ENCODE results near the gene RAD51B. TPM values are rescaled to one million over a fixed set of nuclear protein-coding genes. Genes with fewer than 3 reads are reported as not detected.

RAD51B gene
- total RNA-seq, 1 experiment from 2014 or later, result 14.2 TPM

DNA sequence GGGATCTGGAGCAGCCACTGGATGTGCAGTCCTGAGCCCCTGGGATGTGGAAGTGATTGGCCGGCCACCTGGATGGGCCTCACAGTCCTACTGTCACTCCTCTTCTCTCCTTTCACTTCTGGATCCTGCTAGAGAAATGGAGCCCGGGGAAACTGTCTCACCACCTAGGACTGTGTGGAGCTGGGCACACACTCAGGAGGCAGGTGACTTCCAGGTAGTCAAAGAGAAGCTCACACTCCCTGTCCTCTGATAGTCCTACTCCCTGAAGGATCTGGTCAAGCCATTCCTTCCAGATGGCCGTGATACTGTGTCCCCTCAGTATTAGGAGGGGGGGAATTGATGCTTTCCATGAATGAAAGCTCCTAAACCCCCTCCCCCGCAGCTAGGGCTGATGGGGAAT is 772.2 kb downstream of the RAD51B start:
- no peak for ATAC-seq
- TF ChIP-seq TEAD1 (CRISPR knock-in tag; IDR thresholded peaks at IDR 0.05) (no peak), ZNF396 (CRISPR knock-in tag; IDR thresholded peaks at IDR 0.05; ENCODE audit: borderline replicate concordance) (no peak), TCF7 (CRISPR knock-in tag; IDR thresholded peaks at IDR 0.05; ENCODE audit: low read depth) (no peak), RELA (CRISPR knock-in tag; IDR thresholded peaks at IDR 0.05; ENCODE audit: borderline replicate concordance) (no peak), ATF1 (CRISPR knock-in tag; IDR thresholded peaks at IDR 0.05) (no peak), FOXP1 (CRISPR knock-in tag; IDR thresholded peaks at IDR 0.05; ENCODE audit: borderline replicate concordance) (no peak), MYBL2 (CRISPR knock-in tag; IDR thresholded peaks at IDR 0.05) (no peak), PRRX2 (CRISPR knock-in tag; IDR thresholded peaks at IDR 0.05) (no peak), ZNF138 (CRISPR knock-in tag; conservative IDR thresholded peaks at IDR 0.05) (no peak)
- POLR2A ChIA-PET, result no interaction called here
- Mint-ChIP-seq H3K27ac (no peak overlapping the region), H3K4me3 (no peak overlapping the region), H3K4me1 (peaks cover 66% of the 10 kb centered on the region), H3K36me3 (no peaks in the 10 kb centered on the region), H3K27me3 (ENCODE audit: low read depth) (no peaks in the 10 kb centered on the region), H3K9me3 (no peaks in the 10 kb centered on the region)
- DNase-seq (ENCODE audit: low spot score), result no peak
- CTCF ChIA-PET, result no interaction called here

DNA sequence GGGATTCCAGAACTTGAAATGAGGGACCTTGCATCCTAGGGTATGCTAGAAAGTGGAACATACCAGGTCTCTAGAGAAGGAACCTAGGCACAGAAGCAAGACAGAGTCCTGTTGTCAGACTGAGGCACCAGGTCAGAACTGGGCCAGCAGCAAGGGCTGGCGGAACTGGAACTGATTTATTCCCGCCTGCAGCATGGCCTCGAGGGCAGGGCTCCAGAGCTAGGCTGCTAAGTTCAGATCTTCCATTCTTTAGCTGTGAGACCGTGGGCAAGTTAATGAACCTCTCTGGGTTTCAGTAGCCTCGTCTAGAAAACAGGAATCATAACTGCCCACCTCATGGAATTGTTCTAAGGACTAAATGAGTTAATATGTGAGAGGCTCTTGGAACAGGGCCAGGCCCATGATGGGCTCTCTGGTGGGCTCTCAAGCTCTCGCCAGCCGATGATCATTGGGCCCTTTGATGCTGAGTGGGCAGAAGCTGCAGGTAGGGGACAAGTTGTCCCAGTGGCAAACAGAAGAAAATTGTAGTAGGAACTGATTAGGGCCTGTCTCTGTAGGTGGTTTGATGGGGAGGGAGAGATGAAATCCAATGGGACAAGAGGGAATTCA is 773.5 kb downstream of the RAD51B start:
- CTCF ChIA-PET, result interaction anchor here (0.7 to 1.2 kb wide), 2 partner anchors 11 to 36 kb away, joined by 3 read pairs; no protein-coding TSS in a partner anchor
- POLR2A ChIA-PET, result no interaction called here
- DNase-seq (ENCODE audit: low spot score) (no peak), ATAC-seq (no peak)
- H3K27ac Mint-ChIP-seq, result no peak overlapping the region
- no peak overlapping the region for H3K4me3 Mint-ChIP-seq
- no peaks in the 10 kb centered on the region for H3K36me3 Mint-ChIP-seq
- H3K9me3 Mint-ChIP-seq, result peaks cover 4% of the 10 kb centered on the region; the same call in 1 of the 2 replicates
- H3K4me1 Mint-ChIP-seq, result peaks cover 54% of the 10 kb centered on the region
- no peaks in the 10 kb centered on the region for H3K27me3 Mint-ChIP-seq (ENCODE audit: low read depth)
- TF ChIP-seq KAT7 (CRISPR knock-in tag; IDR thresholded peaks at IDR 0.05; ENCODE audit: borderline replicate concordance) (no peak), ZNF263 (CRISPR knock-in tag; IDR thresholded peaks at IDR 0.05; ENCODE audit: low read depth) (no peak), ZNF121 (CRISPR knock-in tag; IDR thresholded peaks at IDR 0.05) (no peak), ZNF232 (CRISPR knock-in tag; IDR thresholded peaks at IDR 0.05) (no peak)
- TF ChIP-seq, protein P1, sequence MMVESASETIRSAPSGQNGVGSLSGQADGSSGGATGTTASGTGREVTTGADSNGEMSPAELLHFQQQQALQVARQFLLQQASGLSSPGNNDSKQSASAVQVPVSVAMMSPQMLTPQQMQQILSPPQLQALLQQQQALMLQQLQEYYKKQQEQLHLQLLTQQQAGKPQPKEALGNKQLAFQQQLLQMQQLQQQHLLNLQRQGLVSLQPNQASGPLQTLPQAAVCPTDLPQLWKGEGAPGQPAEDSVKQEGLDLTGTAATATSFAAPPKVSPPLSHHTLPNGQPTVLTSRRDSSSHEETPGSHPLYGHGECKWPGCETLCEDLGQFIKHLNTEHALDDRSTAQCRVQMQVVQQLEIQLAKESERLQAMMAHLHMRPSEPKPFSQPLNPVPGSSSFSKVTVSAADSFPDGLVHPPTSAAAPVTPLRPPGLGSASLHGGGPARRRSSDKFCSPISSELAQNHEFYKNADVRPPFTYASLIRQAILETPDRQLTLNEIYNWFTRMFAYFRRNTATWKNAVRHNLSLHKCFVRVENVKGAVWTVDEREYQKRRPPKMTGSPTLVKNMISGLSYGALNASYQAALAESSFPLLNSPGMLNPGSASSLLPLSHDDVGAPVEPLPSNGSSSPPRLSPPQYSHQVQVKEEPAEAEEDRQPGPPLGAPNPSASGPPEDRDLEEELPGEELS (CRISPR knock-in tag; IDR thresholded peaks at IDR 0.05), result no peak
- TF ChIP-seq, protein P2, sequence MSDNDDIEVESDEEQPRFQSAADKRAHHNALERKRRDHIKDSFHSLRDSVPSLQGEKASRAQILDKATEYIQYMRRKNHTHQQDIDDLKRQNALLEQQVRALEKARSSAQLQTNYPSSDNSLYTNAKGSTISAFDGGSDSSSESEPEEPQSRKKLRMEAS (CRISPR knock-in tag; IDR thresholded peaks at IDR 0.05), result no peak
- TF ChIP-seq, protein P3, sequence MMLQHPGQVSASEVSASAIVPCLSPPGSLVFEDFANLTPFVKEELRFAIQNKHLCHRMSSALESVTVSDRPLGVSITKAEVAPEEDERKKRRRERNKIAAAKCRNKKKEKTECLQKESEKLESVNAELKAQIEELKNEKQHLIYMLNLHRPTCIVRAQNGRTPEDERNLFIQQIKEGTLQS (CRISPR knock-in tag; conservative IDR thresholded peaks at IDR 0.05), result no peak
- TF ChIP-seq, protein P4, sequence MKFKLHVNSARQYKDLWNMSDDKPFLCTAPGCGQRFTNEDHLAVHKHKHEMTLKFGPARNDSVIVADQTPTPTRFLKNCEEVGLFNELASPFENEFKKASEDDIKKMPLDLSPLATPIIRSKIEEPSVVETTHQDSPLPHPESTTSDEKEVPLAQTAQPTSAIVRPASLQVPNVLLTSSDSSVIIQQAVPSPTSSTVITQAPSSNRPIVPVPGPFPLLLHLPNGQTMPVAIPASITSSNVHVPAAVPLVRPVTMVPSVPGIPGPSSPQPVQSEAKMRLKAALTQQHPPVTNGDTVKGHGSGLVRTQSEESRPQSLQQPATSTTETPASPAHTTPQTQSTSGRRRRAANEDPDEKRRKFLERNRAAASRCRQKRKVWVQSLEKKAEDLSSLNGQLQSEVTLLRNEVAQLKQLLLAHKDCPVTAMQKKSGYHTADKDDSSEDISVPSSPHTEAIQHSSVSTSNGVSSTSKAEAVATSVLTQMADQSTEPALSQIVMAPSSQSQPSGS (CRISPR knock-in tag; IDR thresholded peaks at IDR 0.05; ENCODE audit: borderline replicate concordance, low read depth), result no peak
- TF ChIP-seq, protein P5, sequence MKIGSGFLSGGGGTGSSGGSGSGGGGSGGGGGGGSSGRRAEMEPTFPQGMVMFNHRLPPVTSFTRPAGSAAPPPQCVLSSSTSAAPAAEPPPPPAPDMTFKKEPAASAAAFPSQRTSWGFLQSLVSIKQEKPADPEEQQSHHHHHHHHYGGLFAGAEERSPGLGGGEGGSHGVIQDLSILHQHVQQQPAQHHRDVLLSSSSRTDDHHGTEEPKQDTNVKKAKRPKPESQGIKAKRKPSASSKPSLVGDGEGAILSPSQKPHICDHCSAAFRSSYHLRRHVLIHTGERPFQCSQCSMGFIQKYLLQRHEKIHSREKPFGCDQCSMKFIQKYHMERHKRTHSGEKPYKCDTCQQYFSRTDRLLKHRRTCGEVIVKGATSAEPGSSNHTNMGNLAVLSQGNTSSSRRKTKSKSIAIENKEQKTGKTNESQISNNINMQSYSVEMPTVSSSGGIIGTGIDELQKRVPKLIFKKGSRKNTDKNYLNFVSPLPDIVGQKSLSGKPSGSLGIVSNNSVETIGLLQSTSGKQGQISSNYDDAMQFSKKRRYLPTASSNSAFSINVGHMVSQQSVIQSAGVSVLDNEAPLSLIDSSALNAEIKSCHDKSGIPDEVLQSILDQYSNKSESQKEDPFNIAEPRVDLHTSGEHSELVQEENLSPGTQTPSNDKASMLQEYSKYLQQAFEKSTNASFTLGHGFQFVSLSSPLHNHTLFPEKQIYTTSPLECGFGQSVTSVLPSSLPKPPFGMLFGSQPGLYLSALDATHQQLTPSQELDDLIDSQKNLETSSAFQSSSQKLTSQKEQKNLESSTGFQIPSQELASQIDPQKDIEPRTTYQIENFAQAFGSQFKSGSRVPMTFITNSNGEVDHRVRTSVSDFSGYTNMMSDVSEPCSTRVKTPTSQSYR (CRISPR knock-in tag; IDR thresholded peaks at IDR 0.05), result no peak
- TF ChIP-seq, protein P6, sequence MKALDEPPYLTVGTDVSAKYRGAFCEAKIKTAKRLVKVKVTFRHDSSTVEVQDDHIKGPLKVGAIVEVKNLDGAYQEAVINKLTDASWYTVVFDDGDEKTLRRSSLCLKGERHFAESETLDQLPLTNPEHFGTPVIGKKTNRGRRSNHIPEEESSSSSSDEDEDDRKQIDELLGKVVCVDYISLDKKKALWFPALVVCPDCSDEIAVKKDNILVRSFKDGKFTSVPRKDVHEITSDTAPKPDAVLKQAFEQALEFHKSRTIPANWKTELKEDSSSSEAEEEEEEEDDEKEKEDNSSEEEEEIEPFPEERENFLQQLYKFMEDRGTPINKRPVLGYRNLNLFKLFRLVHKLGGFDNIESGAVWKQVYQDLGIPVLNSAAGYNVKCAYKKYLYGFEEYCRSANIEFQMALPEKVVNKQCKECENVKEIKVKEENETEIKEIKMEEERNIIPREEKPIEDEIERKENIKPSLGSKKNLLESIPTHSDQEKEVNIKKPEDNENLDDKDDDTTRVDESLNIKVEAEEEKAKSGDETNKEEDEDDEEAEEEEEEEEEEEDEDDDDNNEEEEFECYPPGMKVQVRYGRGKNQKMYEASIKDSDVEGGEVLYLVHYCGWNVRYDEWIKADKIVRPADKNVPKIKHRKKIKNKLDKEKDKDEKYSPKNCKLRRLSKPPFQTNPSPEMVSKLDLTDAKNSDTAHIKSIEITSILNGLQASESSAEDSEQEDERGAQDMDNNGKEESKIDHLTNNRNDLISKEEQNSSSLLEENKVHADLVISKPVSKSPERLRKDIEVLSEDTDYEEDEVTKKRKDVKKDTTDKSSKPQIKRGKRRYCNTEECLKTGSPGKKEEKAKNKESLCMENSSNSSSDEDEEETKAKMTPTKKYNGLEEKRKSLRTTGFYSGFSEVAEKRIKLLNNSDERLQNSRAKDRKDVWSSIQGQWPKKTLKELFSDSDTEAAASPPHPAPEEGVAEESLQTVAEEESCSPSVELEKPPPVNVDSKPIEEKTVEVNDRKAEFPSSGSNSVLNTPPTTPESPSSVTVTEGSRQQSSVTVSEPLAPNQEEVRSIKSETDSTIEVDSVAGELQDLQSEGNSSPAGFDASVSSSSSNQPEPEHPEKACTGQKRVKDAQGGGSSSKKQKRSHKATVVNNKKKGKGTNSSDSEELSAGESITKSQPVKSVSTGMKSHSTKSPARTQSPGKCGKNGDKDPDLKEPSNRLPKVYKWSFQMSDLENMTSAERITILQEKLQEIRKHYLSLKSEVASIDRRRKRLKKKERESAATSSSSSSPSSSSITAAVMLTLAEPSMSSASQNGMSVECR (CRISPR knock-in tag; IDR thresholded peaks at IDR 0.05; ENCODE audit: borderline replicate concordance), result no peak
- TF ChIP-seq, protein P7, sequence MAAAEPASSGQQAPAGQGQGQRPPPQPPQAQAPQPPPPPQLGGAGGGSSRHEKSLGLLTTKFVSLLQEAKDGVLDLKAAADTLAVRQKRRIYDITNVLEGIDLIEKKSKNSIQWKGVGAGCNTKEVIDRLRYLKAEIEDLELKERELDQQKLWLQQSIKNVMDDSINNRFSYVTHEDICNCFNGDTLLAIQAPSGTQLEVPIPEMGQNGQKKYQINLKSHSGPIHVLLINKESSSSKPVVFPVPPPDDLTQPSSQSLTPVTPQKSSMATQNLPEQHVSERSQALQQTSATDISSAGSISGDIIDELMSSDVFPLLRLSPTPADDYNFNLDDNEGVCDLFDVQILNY (CRISPR knock-in tag; IDR thresholded peaks at IDR 0.05), result no peak
